ENCODE measurements around the gene RBM12.

DNA sequence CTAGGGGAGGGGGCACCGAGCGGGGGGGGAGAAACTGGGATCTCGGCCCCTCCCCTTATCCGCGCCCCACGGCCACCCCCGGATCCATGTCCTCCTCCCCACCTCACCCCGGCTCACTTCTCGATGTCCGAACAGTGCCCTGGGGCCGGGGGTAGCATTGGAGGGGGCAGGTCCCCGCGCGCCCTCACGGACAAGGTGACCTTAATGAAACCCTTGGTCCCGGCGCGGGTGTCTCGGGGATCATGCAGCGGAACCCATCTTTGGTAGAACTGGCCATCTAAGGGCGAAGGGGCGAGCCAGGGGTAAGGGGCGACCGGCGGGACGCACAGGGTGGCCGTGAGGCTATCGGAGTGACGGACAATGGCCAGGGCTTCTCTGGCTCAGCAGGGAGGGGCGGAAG, 62.7 kb downstream of the RBM12 start:
- TF ChIP-seq POLR2A (IDR thresholded peaks at IDR 0.05) (no peak), CTCF (IDR thresholded peaks at IDR 0.05) (no peak)

Measured in transverse colon (tissue), 3 donors.